Measurements from ENCODE around the gene RABGAP1L.

The RABGAP1L gene

DNA sequence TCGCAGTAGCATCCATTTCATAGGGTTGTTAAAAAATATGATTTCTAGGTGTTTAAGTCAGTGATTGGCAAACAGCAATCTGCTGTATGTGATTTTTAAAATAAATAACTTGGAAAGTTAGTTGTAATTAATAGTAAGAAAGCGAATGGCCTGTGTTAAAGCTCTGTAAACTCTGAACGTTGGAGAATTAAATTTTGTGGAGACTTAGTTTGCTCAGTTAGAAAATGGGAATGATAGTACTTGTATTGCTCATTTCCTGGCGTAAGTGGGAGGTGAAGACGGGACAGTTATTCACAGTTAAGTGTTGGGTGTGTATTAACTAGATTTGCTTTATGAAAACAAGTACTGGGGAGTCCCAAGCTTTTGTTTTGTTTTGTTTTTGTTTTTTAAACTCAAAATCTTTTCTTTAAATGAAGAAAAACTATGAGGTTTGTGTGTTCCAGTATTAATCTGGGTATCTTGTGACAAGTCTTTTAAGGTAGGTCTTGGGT is 841.4 kb downstream of the RABGAP1L start:
- peak overlapping the region; percentile 77 for H3K4me3 ChIP-seq (ENCODE audit: low read depth, low read length)
- no peak for TF ChIP-seq CTCF (IDR thresholded peaks at IDR 0.05; ENCODE audit: low read depth, low read length)

- TF ChIP-seq CTCF (IDR thresholded peaks at IDR 0.05; ENCODE audit: low read depth, low read length) = no peak
- no peak overlapping the region for H3K4me3 ChIP-seq (ENCODE audit: low read depth, low read length)
Observed at GRCh38 chr1:175002910-175003517, 843.7 kb downstream of the RABGAP1L start.

GRCh38 chr1:175003521-175003920 is 844.2 kb downstream of the RABGAP1L start:
- no peak overlapping the region for H3K4me3 ChIP-seq (ENCODE audit: low read depth, low read length)
- no peak for TF ChIP-seq CTCF (IDR thresholded peaks at IDR 0.05; ENCODE audit: low read depth, low read length)

GRCh38 chr1:175005085-175005783 is 845.9 kb downstream of the RABGAP1L start:
- TF ChIP-seq CTCF (IDR thresholded peaks at IDR 0.05; ENCODE audit: low read depth, low read length) = no peak
- no peak overlapping the region for H3K4me3 ChIP-seq (ENCODE audit: low read depth, low read length)

DNA sequence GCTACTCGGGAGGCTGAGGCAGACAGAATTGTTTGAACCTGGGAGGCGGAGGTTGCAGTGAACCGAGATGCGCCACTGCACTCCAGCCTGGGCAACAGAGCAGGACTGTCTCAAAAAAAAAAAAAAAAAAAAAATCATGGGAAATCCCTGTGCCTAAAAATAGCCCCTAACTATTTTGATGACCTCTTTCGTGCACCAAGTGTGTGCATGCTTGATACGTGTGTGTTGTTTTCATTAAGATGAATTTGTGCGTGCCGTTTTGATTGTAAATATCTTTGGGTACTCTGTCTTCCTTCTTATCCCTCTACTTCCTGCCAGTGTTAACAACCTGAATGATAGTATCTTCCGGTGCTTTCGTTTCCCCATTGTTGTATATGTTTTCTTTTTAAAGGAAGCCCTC is 850.2 kb downstream of the RABGAP1L start:
- no peak overlapping the region for H3K4me3 ChIP-seq (ENCODE audit: low read depth, low read length)
- no peak for TF ChIP-seq CTCF (IDR thresholded peaks at IDR 0.05; ENCODE audit: low read depth, low read length)

- no peak overlapping the region for H3K4me3 ChIP-seq (ENCODE audit: low read depth, low read length)
- TF ChIP-seq CTCF (IDR thresholded peaks at IDR 0.05; ENCODE audit: low read depth, low read length) = no peak
Observed at GRCh38 chr1:175013445-175013844, 854.1 kb downstream of the RABGAP1L start.

DNA sequence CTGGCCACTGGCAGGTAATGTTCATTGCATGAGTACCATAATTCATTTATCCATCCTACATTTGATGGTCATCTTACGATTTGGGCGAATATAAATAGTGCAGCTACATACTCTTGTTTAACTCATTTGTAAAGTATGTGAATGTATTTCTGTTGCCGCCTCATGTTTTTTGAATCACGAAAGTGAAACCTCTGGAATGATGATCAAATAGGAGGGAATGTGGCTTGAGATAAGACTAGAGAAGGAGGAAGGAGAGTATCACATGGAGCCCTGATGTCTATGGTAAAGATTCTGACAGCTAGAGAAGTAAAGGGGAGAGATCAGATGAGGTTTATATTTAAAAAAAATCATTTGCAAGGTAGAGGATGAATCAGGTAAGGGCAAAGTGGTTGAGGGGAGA is 855.9 kb downstream of the RABGAP1L start:
- peak overlapping the region; percentile 25; the same call in 1 of the 2 replicates for H3K4me3 ChIP-seq (ENCODE audit: low read depth, low read length)
- TF ChIP-seq CTCF (IDR thresholded peaks at IDR 0.05; ENCODE audit: low read depth, low read length) = no peak

Measured in WI38 (cell line).